CD4-positive, alpha-beta T cell treated with Interleukin-15 for 1 hour (primary cell): Measurements from ENCODE around the gene PRKAR1A.
A peak's percentile ranks its signal among the peaks of the same experiment; 100 is the strongest.
"Not testable (repeated sequence)": the region's sequence is repeated elsewhere in the genome, so short reads cannot be mapped to it uniquely, and the experiment has no call there.

Experiments
- DNase-seq: peaks from one replicate; pipeline ENCODE4 v3.0.0-alpha.2; 2020

PRKAR1A gene

DNA sequence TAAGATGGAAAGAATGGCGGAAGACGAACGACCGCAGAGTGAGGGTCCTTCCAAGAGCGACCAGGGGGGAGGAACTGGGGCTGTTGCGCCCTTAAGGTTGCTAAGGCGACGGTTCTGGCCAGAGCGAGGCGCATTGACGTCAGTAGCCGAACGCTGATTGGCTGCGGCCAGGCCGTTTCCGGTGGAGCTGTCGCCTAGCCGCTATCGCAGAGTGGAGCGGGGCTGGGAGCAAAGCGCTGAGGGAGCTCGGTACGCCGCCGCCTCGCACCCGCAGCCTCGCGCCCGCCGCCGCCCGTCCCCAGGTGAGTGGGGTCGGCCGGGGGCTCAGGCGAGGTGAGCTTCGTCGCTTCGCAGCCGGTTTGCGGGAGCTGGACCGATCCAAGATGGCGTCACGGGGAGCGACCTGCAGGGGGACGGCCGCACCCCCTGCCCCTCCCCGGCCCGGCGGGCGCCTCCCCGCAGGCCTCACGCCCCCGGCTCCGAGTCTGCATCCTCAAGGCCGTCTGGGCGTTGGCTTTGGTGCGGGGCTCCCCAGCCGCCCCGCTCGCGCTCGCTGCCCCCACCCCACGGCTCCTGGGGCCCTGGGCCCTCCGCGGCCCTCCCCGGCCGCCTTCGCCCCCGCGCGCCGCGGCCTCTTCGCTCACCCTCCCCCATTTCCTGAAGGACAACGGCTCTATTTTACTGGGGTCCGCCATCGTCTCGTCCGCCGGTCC, at the start of gene PRKAR1A:
PRKAR1A (plus strand) TSS at position 184 of the 713 bp plus-strand sequence. CDS start 2,970 bp downstream, outside the sequence.
- DNase-seq = peak; percentile 95

GRCh38 chr17:68463211-68464019, 48.8 kb upstream of the PRKAR1A start:
- no peak for DNase-seq

DNA sequence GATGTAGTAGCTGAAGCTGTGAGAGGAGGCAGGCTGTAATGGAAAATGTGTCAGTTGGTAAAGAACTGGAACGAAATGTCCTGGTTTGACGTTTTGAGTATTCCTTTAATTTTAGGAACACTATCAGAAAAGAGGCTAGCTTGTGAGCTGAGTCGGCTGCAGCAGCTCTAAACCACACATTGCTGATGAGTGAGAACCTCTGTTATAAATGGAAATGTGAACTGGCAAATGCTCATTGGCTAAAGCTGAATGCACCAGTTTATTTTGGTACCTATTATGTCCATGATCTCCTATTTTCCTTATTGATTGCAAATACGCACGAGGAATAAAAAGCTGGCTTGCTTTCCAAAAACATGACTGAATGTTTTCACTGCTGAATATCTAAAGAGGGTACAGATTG, 43.9 kb upstream of the PRKAR1A start:
- no peak for DNase-seq

GRCh38 chr17:68468788-68469187, 43.4 kb upstream of the PRKAR1A start:
- no peak for DNase-seq

- DNase-seq = no peak
These were observed 41.3 kb upstream of the PRKAR1A start for GRCh38 chr17:68470961-68471360.

DNA sequence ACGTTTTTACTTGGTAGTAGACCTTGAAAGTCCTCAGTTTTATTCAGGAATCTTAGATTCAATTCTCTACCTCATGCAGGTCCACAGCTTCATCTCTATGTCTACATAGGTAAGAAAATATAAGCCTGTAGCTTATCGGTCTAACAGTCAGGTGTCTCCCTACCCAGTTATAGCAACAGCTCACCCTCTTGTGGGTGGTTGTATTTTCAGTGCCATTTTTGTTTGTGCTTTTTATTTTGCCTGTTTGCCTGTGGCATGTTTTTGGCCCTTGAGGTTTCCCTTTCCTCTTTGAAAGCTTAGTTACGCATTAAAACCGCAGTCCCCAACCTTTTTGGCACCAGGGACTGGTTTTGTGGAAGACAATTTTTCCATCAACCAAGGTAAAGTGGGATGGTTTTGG, 31.3 kb upstream of the PRKAR1A start:
- DNase-seq = no peak

- no peak for DNase-seq
These were observed 29.6 kb upstream of the PRKAR1A start for GRCh38 chr17:68482576-68483041.

DNA sequence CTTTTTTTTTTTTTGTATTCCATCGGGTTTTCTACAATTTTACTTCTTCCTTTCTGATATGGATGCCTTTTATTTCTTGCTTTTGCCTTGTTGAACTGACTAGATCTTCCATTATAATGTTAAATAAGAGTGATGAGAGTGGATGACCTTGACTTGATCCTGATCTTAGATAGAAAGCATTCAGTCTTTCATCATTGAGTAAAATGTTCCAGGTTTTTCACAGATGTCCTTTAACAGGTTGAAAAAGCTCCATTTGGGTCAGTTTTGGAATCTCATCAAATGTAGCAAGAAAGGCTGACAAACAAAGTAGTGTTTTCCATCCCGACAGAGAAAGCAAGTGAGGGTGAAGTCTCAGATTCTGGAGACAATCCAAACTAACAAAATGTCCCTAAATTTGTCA, 27.8 kb upstream of the PRKAR1A start:
- DNase-seq = no peak

DNA sequence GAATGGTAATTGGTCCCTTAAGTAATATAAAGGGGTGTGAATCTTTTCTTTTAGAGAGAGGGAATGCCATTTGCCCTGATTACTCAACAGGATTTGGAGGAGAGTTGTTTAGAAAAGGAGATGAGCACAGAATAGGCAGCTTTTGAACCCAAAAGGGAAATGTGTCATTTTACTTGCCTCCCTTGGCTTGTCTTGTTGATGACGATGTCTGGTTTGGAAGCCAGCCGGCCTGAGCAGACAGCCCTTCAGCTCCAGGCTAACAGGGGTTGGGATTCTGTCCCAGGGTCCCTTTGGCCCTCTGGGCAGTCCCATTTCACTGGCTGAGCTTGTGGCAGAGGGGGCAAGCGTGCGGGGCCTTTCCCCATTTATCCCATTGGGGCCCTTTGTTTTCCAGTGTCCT, 22.3 kb upstream of the PRKAR1A start:
- DNase-seq = no peak

GRCh38 chr17:68491381-68492231, 20.6 kb upstream of the PRKAR1A start:
- peak; percentile 56 for DNase-seq

DNA sequence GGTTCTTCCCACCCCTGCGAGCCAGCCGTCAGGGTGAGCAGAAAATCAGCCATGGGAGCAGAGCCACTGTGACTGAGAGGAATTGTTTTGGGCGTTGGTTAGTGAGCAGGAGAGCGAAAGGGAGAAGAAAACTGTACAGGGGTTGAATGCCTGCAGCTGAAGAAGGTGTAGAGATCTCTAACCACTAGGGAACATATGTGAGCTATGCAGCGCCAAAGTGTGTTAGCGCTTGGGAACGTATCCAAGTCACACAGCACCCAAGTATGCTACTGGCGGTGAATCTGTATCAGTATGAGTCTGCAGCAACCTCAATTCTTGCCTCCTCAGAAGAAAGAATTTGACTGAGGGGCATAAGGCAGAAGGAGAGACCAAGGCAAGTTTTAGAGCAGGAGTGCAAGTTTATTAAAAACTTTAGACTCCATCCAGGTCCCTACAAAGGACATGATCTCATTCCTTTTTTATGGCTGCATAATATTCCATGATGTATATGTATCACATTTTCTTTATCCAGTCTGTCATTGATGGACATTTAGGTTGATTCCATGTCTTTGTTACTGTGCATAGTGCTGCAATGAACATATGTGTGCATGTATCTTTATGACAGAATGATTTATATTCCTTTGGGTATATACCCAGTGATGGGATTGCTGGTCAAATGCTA, 19.7 kb upstream of the PRKAR1A start:
- not testable (repeated sequence) for DNase-seq

- DNase-seq = no peak
These were observed 17.1 kb upstream of the PRKAR1A start for GRCh38 chr17:68495081-68495480.

- peak; percentile 59 for DNase-seq
These were observed 14.3 kb upstream of the PRKAR1A start for GRCh38 chr17:68497885-68498319.

DNA sequence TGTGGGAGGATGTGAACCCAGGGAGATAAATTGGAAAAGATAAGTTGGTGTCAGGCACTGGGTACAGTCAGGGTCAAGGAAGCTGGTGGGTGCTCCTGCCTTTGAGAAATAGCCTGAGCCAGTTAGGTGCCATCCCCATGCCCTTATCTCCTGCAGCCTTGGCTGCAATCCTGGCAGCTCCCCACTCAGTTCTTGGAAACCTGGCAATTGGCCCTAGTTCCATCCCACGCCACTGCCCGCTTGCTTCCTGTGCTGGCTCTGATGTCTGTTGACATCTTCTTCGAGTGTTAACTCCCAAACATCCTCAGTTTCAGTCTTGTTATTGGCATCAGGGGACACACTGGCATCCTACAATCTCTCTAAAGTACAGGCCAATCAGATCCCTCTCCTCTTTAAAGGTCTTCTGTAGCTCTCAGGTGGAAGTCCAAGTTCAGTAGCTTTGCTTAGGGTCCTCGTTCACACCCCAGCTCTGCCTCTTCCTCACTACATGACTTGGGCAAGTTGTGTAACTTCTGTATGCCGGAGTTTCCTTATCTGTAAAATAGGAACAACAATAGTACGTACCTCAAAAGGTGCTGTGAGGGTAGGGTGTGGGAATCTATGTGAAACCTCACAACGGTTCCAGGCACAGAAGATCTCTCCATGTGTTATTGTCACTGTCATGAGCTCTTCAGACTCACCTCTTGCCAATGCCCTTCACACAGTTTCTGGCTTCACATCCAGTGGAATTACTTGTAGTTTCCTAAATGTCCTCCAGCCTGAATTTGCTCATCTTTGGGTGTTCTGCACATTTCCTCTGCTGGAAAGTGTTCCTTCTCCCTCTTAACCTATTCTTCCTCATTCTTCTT, 13.5 kb upstream of the PRKAR1A start:
- DNase-seq = no peak

DNA sequence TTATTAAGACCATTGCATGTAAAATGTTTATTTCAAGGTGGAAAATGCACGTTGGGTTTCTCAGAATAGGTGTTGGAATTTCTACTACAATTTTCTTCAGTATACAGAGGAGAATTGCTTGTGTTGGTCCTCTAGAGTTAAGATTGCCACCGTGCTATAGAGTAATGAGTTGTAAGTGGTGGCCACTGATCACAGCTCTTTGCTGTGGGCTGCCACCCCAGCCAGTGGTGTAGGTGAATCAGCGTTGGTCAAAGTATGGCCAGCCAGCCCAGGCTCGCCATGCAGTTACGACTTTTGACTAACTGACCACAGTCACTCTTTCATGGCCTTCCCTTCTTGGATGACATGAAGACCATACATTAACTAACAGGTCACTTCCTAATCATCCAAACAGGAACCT, 12.6 kb upstream of the PRKAR1A start:
- DNase-seq = no peak

DNA sequence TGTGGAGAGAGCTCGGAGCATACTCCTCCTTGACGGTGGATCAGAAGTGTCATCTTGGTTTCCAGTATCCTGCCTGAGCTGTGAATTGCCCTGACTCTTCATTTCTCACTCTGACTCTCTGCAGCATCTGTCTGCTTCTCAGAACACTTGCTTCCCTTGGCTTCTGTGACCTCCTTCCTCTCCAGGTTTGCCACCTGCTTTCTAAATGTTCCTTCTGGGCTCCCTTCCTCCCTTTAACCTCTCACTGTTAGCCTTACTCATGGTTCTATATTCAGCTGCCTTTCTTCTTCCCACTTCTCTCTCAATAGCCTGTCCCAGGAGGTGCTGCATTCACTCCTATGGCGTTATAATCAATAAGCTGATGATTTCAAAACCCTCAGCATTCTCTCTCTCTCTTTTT, 11.2 kb upstream of the PRKAR1A start:
- DNase-seq = no peak

DNA sequence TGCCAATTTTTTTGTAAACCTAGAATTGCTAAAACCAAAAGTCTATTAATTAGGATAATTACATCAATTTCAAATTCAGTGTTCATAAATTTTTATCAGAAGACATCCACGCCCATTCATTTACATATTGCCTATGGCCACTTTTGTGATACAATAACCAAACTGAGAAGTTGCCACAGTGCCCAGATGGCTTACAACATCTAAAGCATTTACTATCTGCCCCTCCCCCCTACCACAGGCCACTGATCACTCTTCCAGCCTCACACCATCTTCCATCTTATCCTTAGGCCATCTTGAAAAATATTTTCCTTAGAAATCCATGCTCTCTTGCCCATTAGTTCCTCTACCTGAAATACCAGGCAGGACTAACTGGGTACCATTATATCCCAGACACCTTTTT, 6.3 kb upstream of the PRKAR1A start:
- DNase-seq = no peak

- DNase-seq = no peak
These were observed 4.7 kb upstream of the PRKAR1A start for GRCh38 chr17:68507576-68507975.

GRCh38 chr17:68509141-68510057, 2.8 kb upstream of the PRKAR1A start:
- peak; percentile 53 for DNase-seq

DNA sequence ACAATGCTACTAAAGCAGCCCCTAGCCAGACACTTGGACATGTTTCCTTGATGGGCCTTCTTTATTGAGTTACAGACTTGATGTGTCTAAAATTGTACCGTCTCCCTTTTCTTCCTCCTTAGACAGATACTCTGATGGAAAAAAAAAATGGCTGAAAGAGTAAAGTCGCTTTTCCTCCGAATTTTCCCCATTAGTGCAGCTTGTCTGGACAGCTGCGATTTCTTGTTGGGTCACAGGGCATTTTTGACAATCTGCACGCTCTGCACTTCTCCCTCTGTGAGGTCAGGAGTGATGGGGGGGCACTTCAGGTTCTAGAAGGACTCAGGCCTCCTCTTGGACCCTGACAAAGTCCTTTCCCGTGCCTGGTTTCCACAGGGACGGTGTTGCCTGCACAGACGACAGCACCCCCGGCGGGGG, 968 bp upstream of the PRKAR1A start:
- DNase-seq = no peak
